ENCODE results near the gene POLG. TPM values are rescaled to one million over a fixed set of nuclear protein-coding genes. Genes with fewer than 3 reads are reported as not detected.

POLG gene
- total RNA-seq, 1 experiment from 2014 or later: 63.1 TPM

GRCh38 chr15:89352476-89352875 is 17.9 kb upstream of the POLG start:
- H3K9me3 ChIP-seq: no peaks in the 10 kb centered on the region
- Mint-ChIP-seq H3K27me3 (ENCODE audit: insufficient read depth, unreplicated experiment) (peaks cover 15% of the 10 kb centered on the region), H3K9me3 (ENCODE audit: unreplicated experiment) (no peaks in the 10 kb centered on the region), H3K4me1 (ENCODE audit: low read depth, unreplicated experiment) (no peaks in the 10 kb centered on the region), H3K4me3 (ENCODE audit: unreplicated experiment) (no peak overlapping the region), H3K36me3 (ENCODE audit: insufficient read depth, unreplicated experiment) (no peaks in the 10 kb centered on the region), H3K27ac (ENCODE audit: unreplicated experiment) (no peak overlapping the region)
- H3K4me1 ChIP-seq: no peaks in the 10 kb centered on the region
- ChIA-PET POLR2A (no interaction called here), CTCF (no interaction called here)
- no peaks in the 10 kb centered on the region for H3K36me3 ChIP-seq (ENCODE audit: control insufficient read depth, insufficient read depth, low read length)
- no peak for DNase-seq
- TF ChIP-seq CTCF (IDR thresholded peaks at IDR 0.05; ENCODE audit: insufficient read depth in 1 of 2, low read depth in 1 of 2, low read length in 1 of 2, severe bottlenecking in 1 of 2, unreplicated experiment in 1 of 2): no peak
- BruUV-seq (replicated peaks): no TSS peak
- H3K27me3 ChIP-seq (replicated peaks; ENCODE audit: control insufficient read depth, insufficient read depth, low read length): no peaks in the 10 kb centered on the region; the same call in 1 of the 2 replicates
- no peak overlapping the region for H3K4me3 ChIP-seq (ENCODE audit: low read depth, low read length)
- intact Hi-C loops (cut with micrococcal nuclease; ENCODE audit: unreplicated experiment): no loop called here

DNA sequence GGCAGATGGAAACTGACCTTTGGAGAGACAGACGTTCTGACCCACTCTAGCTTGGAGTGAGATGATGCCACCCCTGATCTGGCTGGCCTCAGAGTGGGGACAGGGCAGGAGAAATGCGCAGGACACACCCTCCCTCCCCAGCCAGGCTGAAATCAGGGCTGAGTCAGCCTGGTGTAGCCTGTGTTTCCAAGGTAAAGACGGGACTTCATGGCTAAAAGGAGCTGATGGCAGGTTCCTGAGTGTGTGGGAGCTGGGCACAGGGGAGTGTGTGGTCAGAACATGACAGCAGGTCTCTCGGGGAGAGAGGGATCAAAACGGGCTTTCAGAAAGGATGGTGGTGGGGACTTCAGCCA is 14.6 kb upstream of the POLG start:
- TF ChIP-seq CTCF (IDR thresholded peaks at IDR 0.05; ENCODE audit: insufficient read depth in 1 of 2, low read depth in 1 of 2, low read length in 1 of 2, severe bottlenecking in 1 of 2, unreplicated experiment in 1 of 2): no peak
- no peaks in the 10 kb centered on the region for H3K9me3 ChIP-seq
- no peaks in the 10 kb centered on the region for H3K4me1 ChIP-seq
- BruUV-seq (replicated peaks): no TSS peak
- intact Hi-C loops (cut with micrococcal nuclease; ENCODE audit: unreplicated experiment): no loop called here
- H3K27ac Mint-ChIP-seq (ENCODE audit: unreplicated experiment): no peak overlapping the region
- H3K4me1 Mint-ChIP-seq (ENCODE audit: low read depth, unreplicated experiment): no peaks in the 10 kb centered on the region
- ChIA-PET POLR2A (no interaction called here), CTCF (no interaction called here)
- H3K27me3 ChIP-seq (replicated peaks; ENCODE audit: control insufficient read depth, insufficient read depth, low read length): no peaks in the 10 kb centered on the region
- H3K4me3 ChIP-seq (ENCODE audit: low read depth, low read length): no peak overlapping the region
- no peaks in the 10 kb centered on the region for H3K36me3 ChIP-seq (ENCODE audit: control insufficient read depth, insufficient read depth, low read length)
- no peaks in the 10 kb centered on the region for H3K9me3 Mint-ChIP-seq (ENCODE audit: unreplicated experiment)
- H3K4me3 Mint-ChIP-seq (ENCODE audit: unreplicated experiment): no peak overlapping the region
- H3K36me3 Mint-ChIP-seq (ENCODE audit: insufficient read depth, unreplicated experiment): no peaks in the 10 kb centered on the region
- H3K27me3 Mint-ChIP-seq (ENCODE audit: insufficient read depth, unreplicated experiment): peaks cover 6% of the 10 kb centered on the region
- DNase-seq: no peak

DNA sequence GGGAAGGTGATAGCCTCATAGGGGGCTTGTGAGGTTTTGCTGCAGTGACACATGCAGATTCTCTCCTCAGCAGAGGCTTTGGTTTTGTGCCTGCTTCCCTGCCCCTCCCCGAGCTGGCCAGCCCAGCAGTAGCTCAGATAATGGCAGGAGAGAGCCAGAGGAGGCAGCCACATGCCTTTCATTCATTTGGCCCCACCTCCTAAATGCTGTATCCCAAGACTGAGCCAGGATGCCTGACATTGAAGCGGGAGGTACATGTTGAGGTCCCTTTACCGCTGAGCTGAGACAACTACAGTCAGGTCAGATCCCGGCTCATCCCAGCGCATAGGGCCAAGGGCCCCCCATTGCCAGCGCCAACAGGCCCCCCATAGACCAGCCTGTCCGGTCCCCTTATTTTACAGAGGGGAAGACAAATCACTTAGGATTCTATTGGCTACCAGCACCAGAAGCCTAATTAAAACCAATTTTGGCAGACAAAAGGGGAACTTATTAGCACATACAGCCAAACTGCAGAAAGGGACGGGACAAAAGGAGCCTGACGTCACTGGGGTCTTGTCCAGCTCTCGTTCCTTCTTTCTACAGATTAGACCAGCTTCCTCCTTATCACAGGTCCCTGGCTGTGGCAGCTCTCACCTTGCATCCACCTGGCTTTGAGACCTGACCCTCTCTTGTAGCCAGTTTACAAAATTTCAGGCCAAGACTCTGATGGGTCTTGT is 12.1 kb upstream of the POLG start:
- POLR2A ChIA-PET: no interaction called here
- no peak for TF ChIP-seq CTCF (IDR thresholded peaks at IDR 0.05; ENCODE audit: insufficient read depth in 1 of 2, low read depth in 1 of 2, low read length in 1 of 2, severe bottlenecking in 1 of 2, unreplicated experiment in 1 of 2)
- no peaks in the 10 kb centered on the region for H3K9me3 ChIP-seq
- H3K36me3 ChIP-seq (ENCODE audit: control insufficient read depth, insufficient read depth, low read length): no peaks in the 10 kb centered on the region
- no TSS peak for BruUV-seq (replicated peaks)
- Mint-ChIP-seq H3K4me1 (ENCODE audit: low read depth, unreplicated experiment) (no peaks in the 10 kb centered on the region), H3K4me3 (ENCODE audit: unreplicated experiment) (no peak overlapping the region), H3K36me3 (ENCODE audit: insufficient read depth, unreplicated experiment) (no peaks in the 10 kb centered on the region), H3K27me3 (ENCODE audit: insufficient read depth, unreplicated experiment) (peaks cover 2% of the 10 kb centered on the region), H3K27ac (ENCODE audit: unreplicated experiment) (no peak overlapping the region), H3K9me3 (ENCODE audit: unreplicated experiment) (no peaks in the 10 kb centered on the region)
- intact Hi-C loops (cut with micrococcal nuclease; ENCODE audit: unreplicated experiment): no loop called here
- CTCF ChIA-PET: interaction anchor here (3.8 kb wide), 1 partner anchor 12 kb away, joined by 10 read pairs; no protein-coding TSS in a partner anchor
- H3K27me3 ChIP-seq (replicated peaks; ENCODE audit: control insufficient read depth, insufficient read depth, low read length): no peaks in the 10 kb centered on the region
- H3K4me1 ChIP-seq: no peaks in the 10 kb centered on the region
- H3K4me3 ChIP-seq (ENCODE audit: low read depth, low read length): no peak overlapping the region
- no peak for DNase-seq

Data from Caco-2 (cell line).